NCI-H510A (cell line): ENCODE measurements around the gene SCN1B.

Source experiments
- DNase-seq: peaks from one replicate; lab custom pipeline; 2025; lab: John Stamatoyannopoulos, UW

Gene SCN1B

GRCh38 chr19:35053667-35054293, 23.5 kb downstream of the SCN1B start:
- no peak for DNase-seq

- no peak for DNase-seq
Measured at GRCh38 chr19:35054626-35055025, 24.4 kb downstream of the SCN1B start.

GRCh38 chr19:35055715-35056179, 25.5 kb downstream of the SCN1B start:
- no peak for DNase-seq

DNA sequence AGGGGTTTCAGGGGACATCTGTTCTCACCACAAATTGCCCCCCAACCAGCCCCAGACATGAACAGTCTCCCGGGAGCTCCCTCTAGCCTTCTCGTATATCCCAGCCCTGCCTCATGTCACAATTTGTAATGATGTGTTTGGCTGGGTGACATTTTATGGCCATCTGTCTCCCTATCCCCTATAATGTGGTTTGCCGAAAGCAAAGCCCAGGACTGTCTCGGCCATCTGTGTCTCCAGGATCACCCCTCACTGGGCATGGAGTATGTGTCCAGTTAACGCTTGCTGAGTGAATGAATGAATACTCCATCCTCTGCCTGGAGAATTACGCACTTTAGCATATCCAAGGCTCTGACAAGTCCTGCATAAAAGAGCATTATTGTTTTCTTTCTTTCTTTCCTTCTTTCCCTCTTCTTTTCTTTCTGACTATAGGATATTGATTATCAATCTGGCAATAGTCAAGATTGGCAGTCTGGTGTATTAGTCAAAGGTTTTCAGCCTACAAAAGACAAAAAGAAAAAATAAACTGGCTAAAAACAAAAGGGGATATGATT, 26.3 kb downstream of the SCN1B start:
- no peak for DNase-seq

- no peak for DNase-seq
Measured at GRCh38 chr19:35058370-35058769, 28.1 kb downstream of the SCN1B start.

DNA sequence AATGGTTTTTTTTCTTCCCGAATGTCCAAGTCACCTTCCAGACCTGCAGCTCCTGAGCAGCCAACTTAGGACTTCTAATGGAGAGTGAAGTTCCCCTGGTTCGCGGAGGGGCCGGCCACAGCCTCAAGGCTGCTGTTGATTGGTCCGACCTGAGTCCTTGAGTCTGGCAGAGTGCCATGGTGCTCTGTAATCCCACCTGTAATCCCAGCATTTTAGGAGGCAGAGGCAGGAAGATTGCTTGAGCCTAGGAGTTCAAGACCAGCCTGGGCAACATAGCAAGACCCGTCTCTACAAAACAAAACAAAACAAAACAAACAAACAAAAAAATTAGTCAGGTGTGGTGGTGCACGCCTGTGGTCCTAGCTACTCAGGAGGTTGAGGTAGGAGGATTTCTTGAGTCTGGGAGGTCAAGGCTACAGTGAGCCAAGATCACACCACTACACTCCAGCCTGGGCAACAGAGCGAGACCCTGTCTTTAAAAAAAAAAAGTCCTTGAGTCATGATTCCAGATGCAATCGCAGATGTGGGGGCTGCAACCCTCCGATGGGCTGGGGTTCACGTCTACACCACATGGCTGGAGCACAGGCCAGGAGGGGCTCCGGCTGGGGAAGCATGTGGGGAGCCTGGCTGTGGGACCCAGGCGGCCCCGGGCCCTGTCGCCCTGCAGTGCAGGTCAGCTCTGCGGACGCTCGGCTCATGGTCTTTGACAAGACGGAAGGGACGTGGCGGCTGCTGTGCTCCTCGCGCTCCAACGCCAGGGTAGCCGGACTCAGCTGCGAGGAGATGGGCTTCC, 28.9 kb downstream of the SCN1B start:
- no peak for DNase-seq

- no peak for DNase-seq
Measured at GRCh38 chr19:35059799-35060091, 29.5 kb downstream of the SCN1B start.

DNA sequence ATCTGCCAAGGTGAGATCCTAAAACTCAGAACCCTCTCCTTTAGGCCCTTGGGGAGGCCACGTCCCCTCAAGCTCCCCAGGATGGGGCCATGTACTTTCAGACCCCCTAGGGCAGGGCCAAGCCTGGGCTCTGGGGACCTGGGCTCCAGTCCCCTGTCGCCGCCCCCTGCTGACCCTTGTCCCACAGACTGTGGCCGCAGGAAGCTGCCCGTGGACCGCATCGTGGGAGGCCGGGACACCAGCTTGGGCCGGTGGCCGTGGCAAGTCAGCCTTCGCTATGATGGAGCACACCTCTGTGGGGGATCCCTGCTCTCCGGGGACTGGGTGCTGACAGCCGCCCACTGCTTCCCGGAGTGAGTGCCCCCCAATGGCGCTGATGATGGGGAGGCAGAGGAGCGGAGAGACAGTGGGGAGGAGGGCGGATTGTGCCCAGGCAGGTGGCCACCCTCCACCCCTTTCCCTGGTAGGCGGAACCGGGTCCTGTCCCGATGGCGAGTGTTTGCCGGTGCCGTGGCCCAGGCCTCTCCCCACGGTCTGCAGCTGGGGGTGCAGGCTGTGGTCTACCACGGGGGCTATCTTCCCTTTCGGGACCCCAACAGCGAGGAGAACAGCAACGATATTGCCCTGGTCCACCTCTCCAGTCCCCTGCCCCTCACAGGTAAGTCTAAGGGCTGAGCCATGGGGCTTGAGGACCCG, 30.0 kb downstream of the SCN1B start:
- no peak for DNase-seq

- DNase-seq, result no peak
Measured at GRCh38 chr19:35061583-35062373, 31.5 kb downstream of the SCN1B start.

- no peak for DNase-seq
Measured at GRCh38 chr19:35062942-35063341, 32.7 kb downstream of the SCN1B start.

GRCh38 chr19:35063940-35064818, 33.9 kb downstream of the SCN1B start:
- no peak for DNase-seq

DNA sequence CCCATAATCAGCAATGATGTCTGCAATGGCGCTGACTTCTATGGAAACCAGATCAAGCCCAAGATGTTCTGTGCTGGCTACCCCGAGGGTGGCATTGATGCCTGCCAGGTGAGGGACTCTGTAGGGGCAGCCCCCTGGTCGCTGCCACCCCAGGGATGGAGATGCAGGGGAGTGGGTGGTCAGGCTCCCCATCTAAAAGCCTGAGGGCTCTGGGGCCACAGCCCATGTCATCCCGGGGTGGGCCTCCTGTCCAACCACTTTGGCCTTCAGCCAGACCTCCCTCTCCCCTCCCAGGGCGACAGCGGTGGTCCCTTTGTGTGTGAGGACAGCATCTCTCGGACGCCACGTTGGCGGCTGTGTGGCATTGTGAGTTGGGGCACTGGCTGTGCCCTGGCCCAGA, 35.3 kb downstream of the SCN1B start:
- DNase-seq, result no peak

DNA sequence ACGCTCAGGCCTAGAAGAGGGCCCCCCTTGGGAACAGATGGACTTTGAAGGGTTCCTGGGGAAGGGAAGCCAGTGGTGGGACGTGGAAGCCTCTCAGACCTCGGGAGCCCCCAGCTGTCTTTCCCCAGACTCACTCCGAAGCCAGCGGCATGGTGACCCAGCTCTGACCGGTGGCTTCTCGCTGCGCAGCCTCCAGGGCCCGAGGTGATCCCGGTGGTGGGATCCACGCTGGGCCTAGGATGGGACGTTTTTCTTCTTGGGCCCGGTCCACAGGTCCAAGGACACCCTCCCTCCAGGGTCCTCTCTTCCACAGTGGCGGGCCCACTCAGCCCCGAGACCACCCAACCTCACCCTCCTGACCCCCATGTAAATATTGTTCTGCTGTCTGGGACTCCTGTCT, 35.9 kb downstream of the SCN1B start:
- no peak for DNase-seq

- DNase-seq, result no peak
Measured at GRCh38 chr19:35066691-35067563, 36.7 kb downstream of the SCN1B start.

DNA sequence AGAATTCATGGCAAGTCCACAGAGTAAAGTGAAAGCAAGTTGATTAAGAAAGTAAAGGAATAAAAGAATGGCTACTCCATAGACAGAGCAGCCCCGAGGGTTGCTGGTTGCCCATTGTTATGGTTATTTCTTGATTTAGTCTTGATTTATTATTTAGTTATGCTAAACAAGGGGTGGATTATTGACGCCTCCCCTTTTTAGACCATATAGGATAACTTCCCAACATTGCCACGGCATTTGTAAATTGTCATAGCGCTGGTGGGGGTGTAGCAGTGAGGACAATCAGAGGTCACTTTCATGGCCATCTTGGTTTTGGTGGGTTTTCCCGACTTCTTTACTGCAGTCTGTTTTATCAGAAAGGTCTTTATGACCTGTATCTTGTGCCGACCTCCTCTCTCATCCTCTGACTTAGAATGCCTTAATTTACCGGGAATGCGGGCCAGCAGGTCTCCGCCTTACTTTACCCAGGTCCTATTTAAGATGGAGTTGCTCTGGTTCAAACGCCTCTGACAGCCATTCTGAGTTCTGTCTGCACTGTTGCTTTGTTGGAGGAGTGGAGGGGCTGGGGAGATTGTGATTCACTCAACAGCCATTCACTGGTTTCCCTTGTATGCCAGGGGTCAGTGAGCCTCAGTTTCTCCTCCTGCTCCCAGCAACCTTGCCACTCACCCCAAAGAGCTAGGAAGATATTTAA, 38.8 kb downstream of the SCN1B start:
- DNase-seq, result no peak

- DNase-seq, result no peak
Measured at GRCh38 chr19:35069696-35070095, 39.4 kb downstream of the SCN1B start.

DNA sequence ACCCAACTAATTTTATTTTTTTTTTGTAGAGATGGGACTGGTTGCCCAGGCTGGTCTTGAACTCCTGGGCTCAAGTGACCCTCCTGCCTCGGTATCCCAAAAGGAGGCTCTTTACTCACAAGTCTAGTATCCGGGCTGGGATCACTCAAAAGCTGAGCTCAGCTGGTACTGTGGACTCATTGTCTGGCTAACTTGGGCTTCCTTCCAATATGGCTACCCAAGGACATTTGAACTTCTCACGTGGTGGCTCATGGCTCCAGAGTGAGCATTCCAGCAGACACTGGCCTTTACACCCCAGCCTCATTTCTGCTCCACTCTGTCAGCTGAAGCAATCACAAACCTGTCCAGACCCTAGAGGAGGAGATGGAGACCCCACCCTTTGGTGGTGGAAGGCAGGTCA, 40.2 kb downstream of the SCN1B start:
- DNase-seq, result no peak

- DNase-seq, result no peak
Measured at GRCh38 chr19:35073516-35073915, 43.2 kb downstream of the SCN1B start.

GRCh38 chr19:35073941-35074340, 43.7 kb downstream of the SCN1B start:
- DNase-seq, result no peak
